PFSK-1 (cell line): ENCODE results near the gene NRG3.

Experiments
- POLR2AphosphoS5 ChIP-seq: IDR thresholded peaks from 2 replicates; pipeline ENCODE4 v1.6.1; 2012; ENCODE audit warnings: low read depth, mild to moderate bottlenecking, control low read depth, low read length, moderate library complexity
- SIN3A ChIP-seq: IDR thresholded peaks from 2 replicates; pipeline ENCODE4 v1.6.1; 2012; ENCODE audit warnings: mild to moderate bottlenecking, low read length, moderate library complexity, borderline replicate concordance; ENCODE audit not compliant: insufficient read depth
- TAF1 ChIP-seq: IDR thresholded peaks from 2 replicates; pipeline ENCODE4 v1.6.1; 2012; ENCODE audit warnings: low read length, control low read depth, borderline replicate concordance; ENCODE audit not compliant: insufficient read depth
- TF ChIP-seq, protein P1 (sequence below), 2 experiments: IDR thresholded peaks; 2 replicates each; pipeline versions ENCODE4 v1.6.1 to v1.8.0; 2011 to 2012; ENCODE audit warnings: low read depth in 2 of 2, low read length in 2 of 2, control low read depth in 1 of 2, inconsistent platforms in 1 of 2, mild to moderate bottlenecking in 1 of 2, moderate library complexity in 1 of 2; ENCODE audit not compliant: insufficient read depth in 1 of 2

- TF ChIP-seq POLR2AphosphoS5 (no peak), TAF1 (no peak), SIN3A (no peak)
- TF ChIP-seq, protein P1, sequence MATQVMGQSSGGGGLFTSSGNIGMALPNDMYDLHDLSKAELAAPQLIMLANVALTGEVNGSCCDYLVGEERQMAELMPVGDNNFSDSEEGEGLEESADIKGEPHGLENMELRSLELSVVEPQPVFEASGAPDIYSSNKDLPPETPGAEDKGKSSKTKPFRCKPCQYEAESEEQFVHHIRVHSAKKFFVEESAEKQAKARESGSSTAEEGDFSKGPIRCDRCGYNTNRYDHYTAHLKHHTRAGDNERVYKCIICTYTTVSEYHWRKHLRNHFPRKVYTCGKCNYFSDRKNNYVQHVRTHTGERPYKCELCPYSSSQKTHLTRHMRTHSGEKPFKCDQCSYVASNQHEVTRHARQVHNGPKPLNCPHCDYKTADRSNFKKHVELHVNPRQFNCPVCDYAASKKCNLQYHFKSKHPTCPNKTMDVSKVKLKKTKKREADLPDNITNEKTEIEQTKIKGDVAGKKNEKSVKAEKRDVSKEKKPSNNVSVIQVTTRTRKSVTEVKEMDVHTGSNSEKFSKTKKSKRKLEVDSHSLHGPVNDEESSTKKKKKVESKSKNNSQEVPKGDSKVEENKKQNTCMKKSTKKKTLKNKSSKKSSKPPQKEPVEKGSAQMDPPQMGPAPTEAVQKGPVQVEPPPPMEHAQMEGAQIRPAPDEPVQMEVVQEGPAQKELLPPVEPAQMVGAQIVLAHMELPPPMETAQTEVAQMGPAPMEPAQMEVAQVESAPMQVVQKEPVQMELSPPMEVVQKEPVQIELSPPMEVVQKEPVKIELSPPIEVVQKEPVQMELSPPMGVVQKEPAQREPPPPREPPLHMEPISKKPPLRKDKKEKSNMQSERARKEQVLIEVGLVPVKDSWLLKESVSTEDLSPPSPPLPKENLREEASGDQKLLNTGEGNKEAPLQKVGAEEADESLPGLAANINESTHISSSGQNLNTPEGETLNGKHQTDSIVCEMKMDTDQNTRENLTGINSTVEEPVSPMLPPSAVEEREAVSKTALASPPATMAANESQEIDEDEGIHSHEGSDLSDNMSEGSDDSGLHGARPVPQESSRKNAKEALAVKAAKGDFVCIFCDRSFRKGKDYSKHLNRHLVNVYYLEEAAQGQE (IDR thresholded peaks at IDR 0.05; ENCODE audit: insufficient read depth in 1 of 2, low read depth in 2 of 2, low read length in 2 of 2), result no peak
Observed at GRCh38 chr10:82394122-82394521, 519.1 kb downstream of the NRG3 start.
